Fibroblast of lung (primary cell): ENCODE measurements around the gene AKAP13.

Source experiments
- EZH2 ChIP-seq: IDR thresholded peaks from 2 replicates; pipeline ENCODE4 v1.5.1; 2012; ENCODE audit warnings: low read length, control low read depth, mild to moderate bottlenecking; ENCODE audit errors: missing control alignments
- TF ChIP-seq, protein P1 (sequence below), 2 donors: IDR thresholded peaks in 1 of 2; conservative IDR thresholded peaks in 1 of 2; 1 replicate in 1 of 2; 2 replicates in 1 of 2; pipeline ENCODE4 v1.5.1; 2011 to 2012; ENCODE audit warnings: low read length in 2 of 2, control low read depth in 1 of 2, inconsistent platforms in 1 of 2, low read depth in 1 of 2, mild to moderate bottlenecking in 1 of 2

- TF ChIP-seq, protein P1, sequence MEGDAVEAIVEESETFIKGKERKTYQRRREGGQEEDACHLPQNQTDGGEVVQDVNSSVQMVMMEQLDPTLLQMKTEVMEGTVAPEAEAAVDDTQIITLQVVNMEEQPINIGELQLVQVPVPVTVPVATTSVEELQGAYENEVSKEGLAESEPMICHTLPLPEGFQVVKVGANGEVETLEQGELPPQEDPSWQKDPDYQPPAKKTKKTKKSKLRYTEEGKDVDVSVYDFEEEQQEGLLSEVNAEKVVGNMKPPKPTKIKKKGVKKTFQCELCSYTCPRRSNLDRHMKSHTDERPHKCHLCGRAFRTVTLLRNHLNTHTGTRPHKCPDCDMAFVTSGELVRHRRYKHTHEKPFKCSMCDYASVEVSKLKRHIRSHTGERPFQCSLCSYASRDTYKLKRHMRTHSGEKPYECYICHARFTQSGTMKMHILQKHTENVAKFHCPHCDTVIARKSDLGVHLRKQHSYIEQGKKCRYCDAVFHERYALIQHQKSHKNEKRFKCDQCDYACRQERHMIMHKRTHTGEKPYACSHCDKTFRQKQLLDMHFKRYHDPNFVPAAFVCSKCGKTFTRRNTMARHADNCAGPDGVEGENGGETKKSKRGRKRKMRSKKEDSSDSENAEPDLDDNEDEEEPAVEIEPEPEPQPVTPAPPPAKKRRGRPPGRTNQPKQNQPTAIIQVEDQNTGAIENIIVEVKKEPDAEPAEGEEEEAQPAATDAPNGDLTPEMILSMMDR (conservative IDR thresholded peaks at IDR 0.05 in 1 of 2, IDR thresholded peaks at IDR 0.05 in 1 of 2; ENCODE audit: low read depth in 1 of 2, low read length in 2 of 2), result no peak
- TF ChIP-seq EZH2, result no peak
Measured at GRCh38 chr15:85753261-85753660, 372.9 kb downstream of the AKAP13 start.
